ENCODE data around the gene B3GNT9.

B3GNT9 gene

DNA sequence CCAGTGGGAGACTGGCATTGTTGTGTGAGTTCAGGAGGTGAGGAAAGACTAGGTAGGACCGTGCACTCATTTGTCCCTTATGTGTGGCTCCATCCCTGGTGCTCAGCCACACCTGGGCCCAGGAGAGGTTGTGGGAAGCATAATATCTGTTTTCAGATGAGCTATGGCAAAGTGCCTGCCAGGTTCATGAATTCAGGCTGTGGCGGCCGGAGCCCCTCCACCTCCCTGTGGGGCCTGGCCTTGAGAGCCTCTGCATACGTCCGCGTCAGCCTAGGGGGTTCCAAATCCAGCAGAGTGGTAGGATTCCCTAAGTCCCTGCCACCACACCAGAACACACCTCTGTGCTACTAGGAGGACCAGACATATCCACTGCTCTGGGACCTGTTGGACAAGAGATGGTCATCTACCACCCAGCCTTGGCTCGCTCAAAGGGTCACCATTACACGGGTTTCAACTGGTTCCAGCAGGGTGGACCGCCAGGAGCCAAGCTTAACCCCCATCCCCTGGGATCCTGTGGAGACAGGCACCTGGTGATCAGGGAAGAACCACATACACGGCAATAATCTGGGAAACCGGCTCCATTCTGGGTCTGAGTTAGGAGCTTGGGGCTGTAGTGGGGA, 2.0 kb downstream of the B3GNT9 start:
- TF ChIP-seq, protein P1, sequence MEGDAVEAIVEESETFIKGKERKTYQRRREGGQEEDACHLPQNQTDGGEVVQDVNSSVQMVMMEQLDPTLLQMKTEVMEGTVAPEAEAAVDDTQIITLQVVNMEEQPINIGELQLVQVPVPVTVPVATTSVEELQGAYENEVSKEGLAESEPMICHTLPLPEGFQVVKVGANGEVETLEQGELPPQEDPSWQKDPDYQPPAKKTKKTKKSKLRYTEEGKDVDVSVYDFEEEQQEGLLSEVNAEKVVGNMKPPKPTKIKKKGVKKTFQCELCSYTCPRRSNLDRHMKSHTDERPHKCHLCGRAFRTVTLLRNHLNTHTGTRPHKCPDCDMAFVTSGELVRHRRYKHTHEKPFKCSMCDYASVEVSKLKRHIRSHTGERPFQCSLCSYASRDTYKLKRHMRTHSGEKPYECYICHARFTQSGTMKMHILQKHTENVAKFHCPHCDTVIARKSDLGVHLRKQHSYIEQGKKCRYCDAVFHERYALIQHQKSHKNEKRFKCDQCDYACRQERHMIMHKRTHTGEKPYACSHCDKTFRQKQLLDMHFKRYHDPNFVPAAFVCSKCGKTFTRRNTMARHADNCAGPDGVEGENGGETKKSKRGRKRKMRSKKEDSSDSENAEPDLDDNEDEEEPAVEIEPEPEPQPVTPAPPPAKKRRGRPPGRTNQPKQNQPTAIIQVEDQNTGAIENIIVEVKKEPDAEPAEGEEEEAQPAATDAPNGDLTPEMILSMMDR (IDR thresholded peaks at IDR 0.05; ENCODE audit: low read depth, low read length): no peak

DNA sequence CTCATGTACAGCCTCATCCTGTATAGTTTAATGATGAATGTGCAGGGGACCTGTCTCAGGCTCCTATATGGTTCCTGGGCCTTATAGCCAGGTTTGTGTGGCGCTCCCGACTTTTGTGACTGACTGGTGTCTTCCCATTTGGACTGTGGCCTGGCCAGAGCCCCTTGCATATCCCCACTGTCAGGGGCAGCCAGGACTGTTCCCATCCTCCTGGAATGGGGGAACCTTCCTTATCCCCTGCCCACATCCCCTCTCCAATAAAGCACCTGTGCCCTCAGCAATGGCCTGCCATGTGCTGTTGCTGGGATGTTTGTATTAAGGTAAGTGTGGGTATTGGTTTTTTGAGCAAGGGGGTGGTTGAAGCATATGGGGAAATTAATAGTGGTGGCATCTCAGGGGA, 2.6 kb downstream of the B3GNT9 start:
- H3K4me3 ChIP-seq (ENCODE audit: low read depth, low read length): no peak overlapping the region
- TF ChIP-seq, protein P1 (IDR thresholded peaks at IDR 0.05; ENCODE audit: low read depth, low read length): no peak

More for the DNA sequence above, 2.0 kb downstream of the B3GNT9 start:
- H3K4me3 ChIP-seq (ENCODE audit: low read depth, low read length): no peak overlapping the region

DNA sequence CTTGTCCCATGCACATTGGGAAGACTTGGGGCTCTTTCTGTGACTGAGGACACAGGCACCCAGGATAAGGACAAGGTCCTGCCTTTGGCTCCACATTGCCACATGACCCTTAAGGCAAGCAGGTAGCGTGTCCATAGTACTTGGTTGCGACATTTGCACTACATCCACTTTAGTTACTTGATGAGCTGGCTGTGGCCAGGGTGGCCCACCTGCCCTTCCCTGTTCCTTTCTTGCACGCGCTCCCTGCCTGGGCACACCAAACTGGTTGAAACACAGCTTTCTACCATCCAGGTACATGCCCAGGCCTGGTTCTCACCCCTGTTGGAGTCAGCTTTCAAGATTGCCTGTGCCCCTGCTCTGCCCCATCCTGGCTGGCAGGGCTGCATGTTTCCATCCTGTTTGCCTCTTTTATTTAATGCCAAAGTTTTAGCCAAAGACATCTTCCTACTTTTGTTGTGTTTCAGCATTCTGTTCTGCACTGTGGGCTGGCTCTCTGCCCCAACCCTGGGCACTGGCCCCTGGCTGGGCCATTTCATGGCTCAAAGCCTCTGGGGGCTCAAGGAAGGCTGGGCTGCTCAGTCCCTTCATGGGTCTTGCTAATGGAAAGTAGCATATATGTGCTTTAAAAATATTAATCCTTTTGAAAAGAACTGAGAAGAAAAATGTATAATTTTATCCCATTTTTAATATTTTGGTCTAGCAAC, 3.2 kb downstream of the B3GNT9 start:
- TF ChIP-seq, protein P1 (IDR thresholded peaks at IDR 0.05; ENCODE audit: low read depth, low read length): no peak
- no peak overlapping the region for H3K4me3 ChIP-seq (ENCODE audit: low read depth, low read length)

DNA sequence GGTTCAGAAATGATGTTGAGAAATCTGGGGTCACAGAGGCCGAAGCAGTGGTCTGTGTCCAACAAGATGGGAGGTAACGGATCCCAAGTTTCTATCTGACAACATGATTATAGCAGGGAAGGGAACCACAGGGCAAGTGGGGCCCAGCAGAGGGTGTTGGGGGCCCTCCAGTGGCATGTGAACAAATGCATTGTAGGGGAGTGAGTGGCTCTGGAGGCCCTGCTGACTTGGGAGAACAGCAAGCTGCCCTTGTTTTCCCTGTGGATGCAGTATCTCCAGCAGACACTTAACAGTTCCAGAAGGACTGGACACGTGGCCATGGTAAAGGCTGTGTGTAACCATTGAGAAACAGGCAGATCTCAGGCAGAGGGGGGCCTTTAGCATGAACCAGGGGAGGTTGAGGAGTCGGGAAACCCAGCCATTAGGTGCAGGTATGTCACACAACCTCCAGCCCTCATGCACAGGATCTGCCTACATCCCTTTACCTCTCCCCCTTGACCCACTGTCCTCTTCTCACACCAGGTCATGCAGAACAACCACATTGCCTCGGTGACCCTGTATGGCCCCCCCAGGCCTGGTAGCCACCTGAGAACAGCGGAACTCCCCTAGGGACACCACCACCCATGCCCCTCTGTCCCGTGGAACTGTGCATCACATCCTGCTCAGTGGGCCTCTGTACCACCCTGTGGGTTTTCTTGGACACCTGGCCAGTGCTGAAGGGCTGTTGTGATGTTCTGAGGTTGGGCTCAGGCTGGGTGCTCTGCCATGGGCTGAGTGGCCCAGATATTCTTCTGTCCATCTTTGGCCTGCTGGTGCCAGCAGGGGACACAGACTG, 4.1 kb downstream of the B3GNT9 start:
- TF ChIP-seq, protein P1 (IDR thresholded peaks at IDR 0.05; ENCODE audit: low read depth, low read length): no peak
- H3K4me3 ChIP-seq (ENCODE audit: low read depth, low read length): no peak overlapping the region

DNA sequence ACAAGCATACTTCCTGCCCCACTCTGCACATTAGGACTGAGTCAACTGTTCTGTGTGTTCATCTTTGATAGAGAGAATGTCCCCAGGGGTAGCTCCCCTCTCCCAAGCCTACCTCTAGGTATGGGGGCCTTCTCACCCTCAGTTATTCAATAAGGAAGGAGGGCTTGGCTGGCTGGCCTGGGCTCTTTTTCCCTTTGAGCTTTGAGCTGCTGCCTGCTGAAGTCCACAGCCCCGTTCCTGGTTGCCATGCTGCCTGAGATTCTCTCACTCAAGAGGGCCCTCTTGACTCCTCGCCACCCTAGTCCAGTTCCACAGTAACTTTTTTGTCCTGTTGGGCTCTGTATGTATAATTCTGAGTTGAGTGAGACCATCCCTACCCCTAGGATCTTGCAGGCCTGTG, 5.1 kb downstream of the B3GNT9 start:
- TF ChIP-seq, protein P1 (IDR thresholded peaks at IDR 0.05; ENCODE audit: low read depth, low read length): no peak
- H3K4me3 ChIP-seq (ENCODE audit: low read depth, low read length): no peak overlapping the region

DNA sequence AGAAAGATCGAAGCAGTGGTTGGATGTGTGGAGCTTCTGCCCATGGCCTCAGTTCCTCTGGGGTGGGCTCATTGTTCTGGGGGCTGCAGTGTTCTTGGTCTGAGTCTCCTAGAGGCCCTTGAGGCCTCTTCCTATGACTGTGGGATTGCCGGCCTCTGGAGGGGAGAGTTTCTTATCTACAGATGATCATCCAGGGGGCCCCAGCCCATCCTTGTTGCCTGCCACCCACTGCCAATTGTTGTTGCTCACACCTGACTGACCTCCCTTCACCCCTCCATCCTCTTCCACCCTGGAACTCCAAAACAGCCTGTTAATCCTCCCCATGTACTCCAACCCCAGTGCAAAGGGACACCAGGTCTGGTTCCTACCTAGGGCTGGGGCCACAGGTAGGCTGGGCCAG, 5.9 kb downstream of the B3GNT9 start:
- no peak overlapping the region for H3K4me3 ChIP-seq (ENCODE audit: low read depth, low read length)
- TF ChIP-seq, protein P1 (IDR thresholded peaks at IDR 0.05; ENCODE audit: low read depth, low read length): no peak

DNA sequence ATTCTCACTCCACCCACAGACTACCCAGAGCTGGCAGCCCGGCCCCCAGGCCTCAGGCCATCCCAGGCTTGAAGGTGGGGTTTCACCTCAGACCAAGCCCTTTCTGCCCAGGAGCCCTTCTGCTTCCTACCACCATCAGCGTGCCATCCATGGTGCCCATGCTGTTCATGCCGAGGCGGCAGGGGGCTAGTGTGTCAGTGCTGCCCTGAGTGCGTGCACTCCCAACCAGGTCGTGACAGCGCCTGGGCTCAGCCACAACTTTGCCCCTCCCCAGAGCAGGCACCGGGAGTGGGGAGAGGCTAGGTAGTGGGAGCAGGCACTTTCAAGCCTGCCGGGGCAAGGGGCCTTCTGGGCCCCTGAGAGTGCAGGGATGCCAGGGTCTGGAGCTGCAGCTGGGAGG, 8.5 kb downstream of the B3GNT9 start:
- TF ChIP-seq, protein P1 (IDR thresholded peaks at IDR 0.05; ENCODE audit: low read depth, low read length): no peak
- no peak overlapping the region for H3K4me3 ChIP-seq (ENCODE audit: low read depth, low read length)

Measured in WI38 (cell line).